IMR-90 (cell line): Measurements from ENCODE around the gene PVALEF. TPM values are rescaled to one million over a fixed set of nuclear protein-coding genes. Genes with fewer than 3 reads are reported as not detected.

Experiments used
- FOS ChIP-seq: fragments of 150-350 bp; IDR thresholded peaks from 2 replicates; pipeline ENCODE4 v1.6.1; 2016; ENCODE audit warnings: low read depth, low read length
- MAFK ChIP-seq: IDR thresholded peaks from 2 replicates; pipeline ENCODE4 v1.6.1; 2012; ENCODE audit warnings: low read depth, low read length, improper control_type of control experiment
- NFE2L2 ChIP-seq: fragments of 150-350 bp; IDR thresholded peaks from 2 replicates; pipeline ENCODE4 v1.6.1; 2016; ENCODE audit warnings: low read depth, mild to moderate bottlenecking, low read length
- USF2 ChIP-seq: fragments of 150-350 bp; IDR thresholded peaks from 2 replicates; pipeline ENCODE4 v1.6.1; 2017; ENCODE audit warnings: mild to moderate bottlenecking, antibody characterized with exemption, low read length, low read depth
- polyA plus RNA-seq, 3 experiments: library from polyadenylated mRNA; depleted of rRNA; stranded (reverse); fragments of >200 nt; gene quantifications; 2 replicates each; pipeline ENCODE4 v1.2.3, GENCODE V29; 2012; ENCODE audit warnings: low replicate concordance in 1 of 3
- total RNA-seq: library from RNA; depleted of rRNA; stranded (reverse); fragments of >200 nt; gene quantifications from 2 replicates; pipeline ENCODE4 v1.2.3, GENCODE V29; 2012
- TF ChIP-seq, protein P1 (sequence below): fragments of 150-350 bp; IDR thresholded peaks from 2 replicates; pipeline ENCODE4 v1.6.1; 2016; ENCODE audit warnings: low read depth, mild to moderate bottlenecking, low read length, moderate library complexity, borderline replicate concordance

Gene PVALEF
- total and polyA plus RNA-seq, 2 of the 4 experiments (the other 2 are of a cell fraction) = not detected

DNA sequence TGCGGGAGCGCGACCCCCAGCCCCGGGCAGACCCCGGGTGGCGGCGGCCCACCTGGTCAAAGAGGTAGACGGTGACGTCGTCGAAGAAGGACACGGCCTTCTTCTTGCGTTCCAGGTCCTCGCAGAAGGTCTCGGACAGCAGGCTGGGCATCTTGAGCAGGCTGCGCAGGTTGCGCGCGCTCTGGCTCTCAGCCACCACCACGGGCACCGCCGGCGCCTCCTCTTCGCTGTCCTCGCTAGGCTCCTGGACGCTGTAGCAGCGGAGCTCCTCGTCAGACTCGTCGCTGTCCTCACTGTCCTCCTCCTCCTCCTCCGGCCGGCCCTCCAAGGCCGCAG, 45.2 kb upstream of the PVALEF start (continued):
- TF ChIP-seq, protein P1, sequence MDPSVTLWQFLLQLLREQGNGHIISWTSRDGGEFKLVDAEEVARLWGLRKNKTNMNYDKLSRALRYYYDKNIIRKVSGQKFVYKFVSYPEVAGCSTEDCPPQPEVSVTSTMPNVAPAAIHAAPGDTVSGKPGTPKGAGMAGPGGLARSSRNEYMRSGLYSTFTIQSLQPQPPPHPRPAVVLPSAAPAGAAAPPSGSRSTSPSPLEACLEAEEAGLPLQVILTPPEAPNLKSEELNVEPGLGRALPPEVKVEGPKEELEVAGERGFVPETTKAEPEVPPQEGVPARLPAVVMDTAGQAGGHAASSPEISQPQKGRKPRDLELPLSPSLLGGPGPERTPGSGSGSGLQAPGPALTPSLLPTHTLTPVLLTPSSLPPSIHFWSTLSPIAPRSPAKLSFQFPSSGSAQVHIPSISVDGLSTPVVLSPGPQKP = no peak
- TF ChIP-seq NFE2L2 = no peak
- TF ChIP-seq FOS = no peak
- TF ChIP-seq MAFK = no peak
- TF ChIP-seq USF2 = no peak
